ENCODE data around the gene TBXAS1.
"Not testable (repeated sequence)": the region's sequence is repeated elsewhere in the genome, so short reads cannot be mapped to it uniquely, and the experiment has no call there.

Gene TBXAS1

DNA sequence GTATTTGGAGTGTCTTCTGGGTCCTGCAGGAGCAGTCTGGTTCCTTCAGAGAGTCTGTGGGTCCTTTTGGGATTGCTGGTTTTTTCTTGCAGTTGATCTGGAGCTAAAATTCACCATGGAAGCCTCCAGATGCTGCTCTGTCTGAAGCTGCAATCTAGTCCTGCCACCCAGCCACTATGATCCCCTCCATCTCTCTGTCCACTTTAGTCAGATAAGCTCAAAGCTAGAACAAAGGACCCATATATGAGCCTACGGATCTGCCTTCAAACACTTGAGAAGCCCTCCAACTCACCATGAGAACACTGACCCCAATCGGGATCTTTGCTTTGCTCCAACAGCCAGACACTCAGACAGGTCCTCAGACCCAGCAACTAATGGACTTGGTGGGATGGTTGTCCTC is 618 bp upstream of the TBXAS1 start:
- DNase-seq, result no peak

DNA sequence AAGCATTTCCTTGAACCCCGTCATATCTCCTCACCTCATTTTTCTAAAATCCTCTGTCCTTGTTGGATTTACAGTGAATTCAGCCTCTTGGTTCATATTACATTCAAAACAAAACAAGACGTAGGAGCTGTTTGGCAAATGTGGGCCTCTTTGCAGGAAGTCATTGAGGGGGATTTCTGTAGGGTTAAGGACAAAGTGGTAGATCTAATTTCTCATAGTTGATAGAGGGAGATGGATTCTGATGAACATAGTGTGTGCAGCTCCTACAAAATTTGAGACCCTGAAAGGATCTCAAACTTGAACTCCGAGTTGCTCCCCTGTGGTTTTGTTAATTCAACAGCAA is 682 bp downstream of the TBXAS1 start:
- no peak for DNase-seq

DNA sequence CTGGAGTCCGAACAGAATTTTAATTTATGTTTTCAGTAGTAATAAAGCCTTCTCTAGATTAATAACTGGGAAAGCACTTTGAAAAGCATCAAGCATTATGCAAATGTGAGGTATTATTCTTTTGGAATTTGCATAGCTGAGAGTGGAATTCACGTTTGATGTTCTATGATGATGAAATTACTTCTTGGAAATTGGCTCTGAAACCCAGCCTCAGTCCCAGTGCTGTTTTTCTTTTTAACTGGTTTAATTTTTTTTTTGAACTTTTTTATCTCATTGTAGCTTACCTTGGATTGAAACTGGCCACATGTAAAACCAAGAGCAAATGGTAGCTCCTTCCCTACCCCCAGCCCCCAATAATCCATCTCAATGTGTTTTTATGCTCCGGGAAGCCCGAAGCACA is 1.2 kb downstream of the TBXAS1 start:
- no peak for DNase-seq

DNA sequence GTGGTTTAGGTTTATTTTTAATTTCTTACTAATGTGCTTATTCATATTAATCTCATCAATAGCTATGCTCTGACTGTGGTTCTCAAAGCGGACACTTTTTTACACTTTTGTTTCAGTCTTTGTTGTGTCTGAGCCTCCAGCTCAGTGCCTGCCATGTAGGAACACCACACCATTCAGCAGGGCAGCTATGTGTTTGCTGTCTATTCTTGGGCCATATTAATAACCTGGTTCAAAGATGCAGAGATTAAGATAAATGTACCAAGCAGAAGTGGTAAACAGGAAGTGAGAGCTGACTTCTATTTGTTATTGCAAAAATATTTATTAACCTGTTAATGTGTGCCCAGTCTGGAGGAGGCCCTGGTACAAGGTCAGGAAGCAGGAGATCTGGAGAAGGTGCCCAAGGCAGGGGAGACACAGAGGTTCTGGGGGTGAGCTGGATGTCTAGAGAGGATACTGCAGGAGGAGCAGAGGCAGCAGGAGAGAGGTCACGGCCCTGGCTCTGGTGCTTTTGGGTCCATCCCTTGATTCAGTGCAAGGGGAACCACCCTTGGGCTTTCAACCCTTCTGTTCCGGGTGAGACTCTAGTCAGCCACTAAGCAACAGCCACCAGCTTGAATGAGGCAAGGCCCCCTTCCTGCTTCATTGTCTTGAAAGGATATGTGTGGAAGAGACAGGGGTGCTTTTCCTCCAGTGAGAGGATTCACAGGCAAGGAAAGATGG is 1.9 kb downstream of the TBXAS1 start:
- DNase-seq, result no peak

DNA sequence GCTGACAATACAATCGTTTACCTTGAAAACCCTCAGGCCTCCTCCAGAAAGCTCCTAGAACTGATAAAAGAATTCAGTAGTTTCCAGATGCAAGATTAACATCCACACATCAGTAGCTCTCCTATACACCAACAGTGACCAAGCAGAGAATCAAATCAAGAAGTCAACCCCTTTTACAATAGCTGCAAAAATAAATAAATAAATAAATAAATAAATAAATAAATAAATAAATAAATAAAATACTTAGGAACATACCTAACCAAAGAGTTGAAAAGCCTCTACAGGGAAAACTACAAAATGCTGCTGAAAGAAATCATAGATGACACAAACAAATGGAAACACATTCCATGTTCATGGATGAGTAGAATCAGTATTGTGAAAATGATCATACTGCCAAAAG is 6.8 kb downstream of the TBXAS1 start:
- not testable (repeated sequence) for DNase-seq

DNA sequence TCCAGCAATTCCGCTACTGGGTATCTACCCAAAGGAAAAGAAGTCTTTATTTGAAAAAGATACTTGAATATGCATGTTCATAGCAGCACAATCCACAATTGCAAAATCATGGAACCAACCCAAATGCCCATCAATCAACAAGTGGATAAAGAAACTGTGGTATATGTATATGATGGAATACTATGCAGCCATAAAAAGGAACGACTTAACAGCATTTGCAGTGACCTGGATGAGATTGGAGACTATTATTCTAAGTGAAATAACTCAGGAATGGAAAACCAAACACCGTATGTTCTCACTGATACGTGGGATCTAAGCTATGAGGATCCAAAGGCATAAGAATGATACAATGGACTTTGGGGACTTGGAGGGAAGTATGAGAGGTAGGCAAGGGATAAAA is 8.2 kb downstream of the TBXAS1 start:
- DNase-seq, result not testable (repeated sequence)

DNA sequence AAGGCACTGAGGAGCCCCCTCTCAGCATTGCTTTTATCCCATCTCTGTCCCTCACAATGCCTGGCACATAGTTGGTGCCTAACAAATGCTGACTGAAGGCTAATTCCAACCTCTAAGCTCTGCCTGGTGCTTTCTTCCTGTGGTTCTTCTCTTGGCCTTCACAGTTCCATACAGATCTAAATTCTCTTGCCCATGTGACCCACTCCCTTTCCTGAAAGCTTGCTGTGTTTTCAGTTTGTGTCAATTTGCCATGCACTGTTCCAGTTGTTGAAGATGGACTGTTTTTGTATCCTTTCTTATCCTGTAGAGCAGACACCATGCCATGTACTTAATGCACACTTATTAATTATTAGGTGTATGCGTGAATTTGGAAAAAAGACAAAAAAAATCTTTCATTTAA is 9.2 kb downstream of the TBXAS1 start:
- DNase-seq, result no peak

DNA sequence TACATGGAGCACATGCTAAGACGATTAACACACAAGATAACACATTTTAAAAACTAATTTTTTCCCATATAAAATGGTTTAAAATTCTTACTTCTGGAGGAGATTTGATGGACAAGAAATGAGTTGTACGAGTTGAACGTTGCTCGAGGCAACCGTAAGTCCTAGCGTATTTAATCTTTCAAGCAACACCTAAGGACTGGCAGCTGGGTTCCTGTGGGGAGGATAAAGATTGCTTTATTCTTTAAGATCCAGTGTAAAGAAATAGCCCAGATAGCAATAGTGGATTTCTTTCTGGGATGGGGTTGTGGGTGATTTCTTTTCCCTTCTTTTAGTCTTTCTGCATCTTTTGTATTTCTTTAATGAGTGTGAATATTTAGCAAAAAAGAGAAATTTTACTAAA is 9.8 kb downstream of the TBXAS1 start:
- DNase-seq, result no peak

DNA sequence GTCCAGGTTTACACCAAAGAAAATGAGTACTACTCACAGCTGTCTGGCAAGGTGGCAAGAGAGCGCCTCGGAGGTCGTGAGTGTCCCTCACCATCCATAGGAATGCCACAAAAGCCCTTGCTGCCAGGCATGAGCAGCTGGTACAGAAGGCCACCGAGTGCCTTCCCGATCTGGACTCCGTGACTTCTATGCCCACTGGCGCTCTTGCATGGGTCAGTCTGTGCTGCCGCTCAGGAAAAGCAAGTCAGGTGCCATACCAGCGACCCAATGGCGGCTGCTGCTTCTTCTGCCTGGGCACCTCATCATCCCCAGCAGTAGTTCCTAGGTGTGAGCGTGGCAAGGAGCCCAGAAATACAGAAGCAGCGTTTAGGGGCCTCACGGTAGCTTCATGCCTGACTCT is 11.7 kb downstream of the TBXAS1 start:
- DNase-seq, result no peak

DNA sequence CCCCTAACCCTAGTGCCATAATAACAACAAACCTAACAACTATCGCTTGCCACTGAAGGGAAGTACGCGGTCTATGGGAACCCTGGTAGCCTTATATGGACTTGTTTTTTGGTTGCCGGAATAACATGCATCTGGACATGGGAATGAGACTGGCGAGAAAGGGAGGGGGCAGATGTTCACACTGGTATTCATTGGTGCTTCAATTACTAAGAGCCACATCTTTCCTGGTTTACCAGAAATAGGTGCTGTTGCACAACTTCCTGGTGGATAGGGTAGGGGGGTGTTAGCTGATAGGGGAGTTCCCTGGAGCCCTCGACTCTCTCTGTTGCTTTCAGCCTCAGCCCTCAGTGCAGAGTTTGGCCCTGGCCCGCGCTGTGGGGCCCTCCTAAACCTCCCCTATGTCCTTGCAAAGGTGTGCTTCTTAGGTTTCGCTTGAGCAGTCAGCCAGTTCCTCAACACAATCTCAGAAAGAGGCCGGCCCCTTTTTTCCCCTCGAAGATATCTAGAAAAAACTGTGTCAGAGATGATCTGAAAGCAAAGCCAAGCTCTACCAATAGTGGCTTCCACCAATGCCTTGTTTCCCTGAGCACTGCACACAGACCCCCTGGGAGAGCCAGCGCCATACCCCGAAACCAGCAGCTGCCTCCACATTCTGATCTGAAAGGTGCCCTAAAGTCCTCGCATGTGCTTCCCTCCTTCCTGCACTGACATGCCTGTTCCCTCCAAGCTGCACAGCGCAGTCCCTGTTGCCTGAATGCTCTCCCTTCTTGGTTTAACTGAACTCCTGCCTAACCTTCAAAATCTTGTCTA is 13.5 kb downstream of the TBXAS1 start:
- no peak for DNase-seq

DNA sequence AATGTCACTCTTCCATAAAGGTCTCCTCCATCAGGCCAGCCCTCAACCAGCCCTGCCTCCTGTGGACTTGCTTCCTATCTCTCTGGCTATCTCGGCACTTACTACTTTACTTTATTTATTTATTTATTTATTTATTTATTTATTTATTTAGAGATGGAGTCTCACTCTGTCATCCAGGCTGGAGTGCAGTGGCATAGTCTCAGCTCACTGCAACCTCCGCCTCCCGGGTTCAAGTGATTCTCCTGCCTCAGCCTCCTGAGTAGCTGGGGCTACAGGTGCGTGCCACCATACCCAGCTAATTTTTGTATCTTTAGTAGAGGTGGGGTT is 14.1 kb downstream of the TBXAS1 start:
- not testable (repeated sequence) for DNase-seq

DNA sequence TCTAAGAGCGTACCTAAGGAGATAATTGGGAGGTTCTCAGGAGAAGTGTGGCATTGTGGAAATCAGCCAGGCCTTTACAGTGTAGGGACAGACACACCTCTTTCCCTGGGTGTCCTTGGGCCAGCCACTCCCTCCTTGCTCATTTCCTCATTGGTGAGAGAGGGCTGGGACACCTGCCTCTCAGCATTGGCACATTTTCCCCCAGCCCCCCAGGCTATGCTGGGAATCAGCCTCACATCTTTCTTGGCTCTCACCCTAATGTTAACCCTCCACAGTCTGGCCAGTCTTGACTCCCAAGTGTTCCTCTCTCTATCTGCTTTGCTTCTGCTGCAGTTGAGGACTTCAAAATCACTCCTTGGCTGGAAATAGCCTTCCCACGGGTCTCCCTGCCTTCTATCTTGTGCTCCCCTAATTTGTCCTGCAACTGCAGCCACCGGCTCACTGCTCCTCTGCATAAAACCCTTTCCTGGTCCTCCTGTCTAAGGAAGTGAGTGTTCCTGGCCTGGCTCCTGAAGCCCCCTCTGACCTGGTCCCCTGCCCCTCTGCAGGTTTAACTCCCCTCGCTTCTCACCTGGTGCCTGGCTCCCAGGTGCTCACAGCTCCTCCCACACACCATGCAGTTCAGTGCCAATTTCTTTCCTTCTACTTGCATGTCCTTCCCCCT is 15.8 kb downstream of the TBXAS1 start:
- no peak for DNase-seq

DNA sequence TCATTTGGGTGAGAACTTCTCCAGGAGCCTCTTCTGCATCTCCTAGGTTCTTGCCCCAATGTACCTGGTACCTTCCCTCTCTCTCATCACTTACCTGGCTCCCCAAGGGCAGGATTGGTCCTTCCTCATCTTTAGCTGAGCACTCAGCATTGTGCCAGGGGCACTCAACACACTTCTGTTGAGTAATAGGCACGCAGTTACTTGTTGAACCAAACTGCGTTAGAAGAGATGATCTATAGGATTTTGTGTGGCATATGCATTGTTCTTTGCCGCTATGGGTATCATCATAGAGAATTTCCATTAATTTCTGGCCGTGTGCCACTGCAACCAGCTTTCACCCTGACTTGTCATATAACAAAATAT is 16.4 kb downstream of the TBXAS1 start:
- DNase-seq, result peak; percentile 1

DNA sequence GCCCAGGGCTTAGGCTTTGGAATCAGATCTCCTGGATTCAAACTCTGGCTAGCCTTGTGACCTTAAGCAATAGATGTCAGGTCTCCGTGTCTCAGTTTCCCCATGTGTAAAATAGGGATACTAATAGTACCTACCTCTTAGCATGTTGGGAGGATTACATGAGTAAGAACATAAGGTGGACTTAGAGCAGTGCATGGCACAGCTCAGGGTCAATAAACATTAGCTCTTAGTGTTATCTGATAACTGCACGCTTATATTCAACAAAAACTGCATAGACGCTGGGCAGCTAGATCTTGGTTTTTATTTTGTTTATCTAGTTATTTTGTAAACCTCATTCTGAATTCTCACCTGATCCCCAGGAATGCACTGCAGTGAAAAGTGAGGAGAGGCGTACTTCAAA is 17.2 kb downstream of the TBXAS1 start:
- DNase-seq, result no peak

DNA sequence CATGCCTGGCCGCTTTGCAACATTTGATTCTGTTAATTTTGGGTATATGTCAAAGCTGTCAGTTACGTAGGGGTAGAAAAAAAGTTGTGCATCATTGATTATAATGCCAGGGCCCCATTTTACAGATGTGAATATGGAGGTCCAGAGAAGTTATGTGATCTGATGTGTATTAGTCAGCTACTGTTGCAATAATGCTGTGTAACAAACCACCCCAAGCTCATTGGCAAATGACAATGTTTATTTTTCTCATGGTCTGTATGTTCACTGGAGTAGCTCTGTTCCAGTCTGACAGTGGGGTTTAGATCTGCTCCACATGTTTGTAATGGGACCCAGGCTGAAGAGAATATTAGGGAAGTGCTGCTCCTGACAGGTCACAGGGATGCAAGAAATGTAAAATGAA is 19.2 kb downstream of the TBXAS1 start:
- DNase-seq, result no peak

DNA sequence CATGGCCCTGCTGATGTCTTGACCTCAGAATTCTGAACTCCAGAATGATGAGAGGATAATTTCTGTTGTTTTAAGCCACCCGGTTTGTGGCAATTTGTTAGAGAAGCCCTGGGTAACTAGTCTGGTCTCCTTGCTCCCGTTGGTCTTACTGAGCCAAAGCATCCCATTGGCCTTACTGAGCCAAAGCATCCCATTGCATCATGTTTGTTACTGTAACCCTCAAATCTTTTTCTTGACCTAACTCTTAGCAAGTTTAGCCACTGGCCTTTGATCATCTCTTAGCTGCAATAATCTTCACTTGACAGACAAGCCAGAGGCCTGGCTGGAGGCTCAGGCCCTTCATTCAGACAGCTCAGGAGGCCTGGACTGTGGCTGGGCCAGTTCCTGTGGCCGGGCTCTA is 21.8 kb downstream of the TBXAS1 start:
- DNase-seq, result no peak

DNA sequence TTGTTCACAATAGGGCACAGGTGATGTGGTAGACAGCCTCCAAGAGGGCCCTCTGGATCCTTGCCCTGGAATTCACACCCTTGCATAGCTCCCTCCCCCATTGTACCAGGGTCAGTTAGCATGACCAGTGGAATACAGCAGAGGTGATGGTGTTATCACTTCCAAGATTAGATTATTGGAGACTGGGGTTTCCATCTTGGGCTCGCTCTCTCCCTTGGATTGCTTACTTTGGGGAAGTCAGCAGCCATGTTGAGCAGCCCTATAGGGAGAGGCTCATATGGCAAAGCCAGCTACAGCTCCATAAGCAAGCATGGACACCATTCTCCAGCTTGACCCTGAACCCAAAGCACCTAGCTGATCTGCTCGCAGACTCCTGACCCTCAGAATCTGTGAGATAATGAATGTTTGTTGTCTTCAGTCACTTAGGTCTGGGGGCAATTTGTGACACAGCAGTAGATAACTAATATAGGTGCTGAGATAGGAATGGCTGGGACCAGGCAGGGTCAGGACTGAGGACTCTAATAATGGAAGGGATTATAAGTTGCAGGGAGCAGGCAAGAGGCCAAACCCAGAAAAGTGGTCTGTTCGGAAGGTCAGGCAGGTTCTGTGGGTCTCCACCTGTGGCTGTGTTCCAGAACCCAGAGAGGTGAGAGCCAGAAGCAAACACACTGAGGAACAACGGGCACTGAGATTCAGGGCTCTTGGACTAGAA is 22.9 kb downstream of the TBXAS1 start:
- no peak for DNase-seq

DNA sequence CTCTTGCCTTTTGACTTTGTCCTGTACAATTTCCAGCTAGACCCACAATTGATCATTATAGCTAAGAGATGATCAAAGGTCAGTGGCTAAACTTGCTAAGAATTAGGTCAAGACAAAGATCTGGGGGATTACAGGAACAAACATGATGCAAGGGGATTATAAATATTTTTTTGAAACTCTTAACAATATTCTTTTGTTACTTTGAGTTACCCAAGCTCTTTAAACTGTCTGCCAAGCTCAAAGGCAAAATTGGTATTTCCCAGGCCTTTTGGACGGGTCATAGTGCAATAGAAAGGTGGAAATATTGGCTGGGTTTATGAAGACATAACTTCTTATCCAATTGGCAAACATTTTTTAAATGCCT is 23.4 kb downstream of the TBXAS1 start:
- DNase-seq, result no peak

DNA sequence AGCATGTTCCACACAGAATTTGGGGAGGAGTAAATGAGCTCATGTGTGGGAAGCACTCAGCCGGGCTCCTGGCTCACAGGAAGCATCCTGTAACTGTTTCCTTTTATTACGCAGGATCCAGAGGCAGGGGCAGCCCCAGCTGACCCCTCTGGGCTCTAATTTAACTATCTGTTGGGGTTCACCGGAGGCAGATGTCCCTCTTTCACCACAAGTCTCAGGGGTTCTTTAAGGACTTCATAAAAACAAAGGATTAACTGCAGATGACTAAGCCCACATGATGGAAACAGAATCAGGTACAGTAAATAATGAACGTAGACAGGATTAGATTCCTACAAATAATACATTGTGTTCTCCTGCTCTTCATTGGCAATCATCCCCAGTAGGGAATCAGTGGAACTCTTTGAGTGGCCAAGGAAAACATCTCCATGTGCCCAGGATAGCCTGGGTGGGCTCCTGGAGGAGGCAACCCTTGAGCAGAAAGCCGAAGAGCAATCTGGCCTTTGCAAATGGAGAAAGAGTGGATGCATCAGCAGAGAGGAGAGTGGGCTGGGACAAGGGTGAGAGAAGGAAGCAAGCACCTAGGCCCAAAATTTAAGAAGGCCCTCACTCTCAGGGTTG is 24.6 kb downstream of the TBXAS1 start:
- DNase-seq, result no peak

DNA sequence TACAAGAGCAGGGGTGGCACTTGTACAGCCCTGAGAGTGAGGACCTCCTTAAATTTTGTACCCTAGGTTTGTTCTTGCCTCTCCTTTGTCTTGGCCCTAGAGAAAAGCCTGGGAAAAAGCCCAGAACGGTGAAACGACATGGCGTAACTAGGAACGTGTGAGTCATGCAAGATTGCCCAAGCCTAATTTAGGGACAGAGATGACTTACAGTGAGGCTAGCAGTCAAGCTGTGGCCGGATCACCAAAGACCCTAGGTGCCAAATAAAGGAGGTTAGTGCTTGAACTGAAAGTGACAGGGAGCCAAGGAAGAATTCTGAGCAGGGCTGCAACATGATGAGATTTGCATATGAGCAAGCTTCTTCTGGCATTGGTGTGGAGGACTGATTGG is 25.1 kb downstream of the TBXAS1 start:
- DNase-seq, result no peak

DNA sequence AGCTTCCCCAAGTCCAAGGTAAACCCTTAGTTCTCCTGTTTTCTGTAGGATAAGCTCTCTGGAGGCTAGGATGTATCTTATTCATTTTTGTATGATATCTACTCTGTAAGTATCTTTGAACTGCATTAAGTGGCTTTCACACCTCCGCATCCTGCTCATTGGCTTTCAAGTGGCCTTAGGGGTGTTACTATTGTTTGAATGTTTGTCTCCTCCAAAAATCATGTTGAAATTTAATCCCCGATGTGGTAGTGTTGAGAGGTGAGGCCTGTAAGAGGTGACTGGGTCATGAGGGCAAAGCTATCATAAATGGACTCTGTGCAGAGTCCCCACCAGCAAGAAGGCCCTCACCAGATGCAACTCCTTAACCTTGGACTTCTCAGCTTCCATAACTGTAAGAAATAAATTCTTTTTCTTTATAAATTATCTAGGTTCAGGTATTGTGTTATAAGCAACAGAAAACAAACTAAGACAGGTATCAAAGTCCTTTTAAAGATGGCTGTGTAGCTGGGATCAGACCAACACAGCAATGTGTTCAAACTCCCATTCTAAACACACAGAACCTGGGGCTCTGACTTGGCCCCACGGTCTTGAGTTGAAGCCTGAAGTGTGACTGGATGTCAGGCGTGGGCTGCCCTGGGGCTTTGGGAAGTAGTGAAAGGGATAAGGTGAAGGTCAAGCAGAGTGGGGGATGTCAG is 25.9 kb downstream of the TBXAS1 start:
- DNase-seq, result no peak

DNA sequence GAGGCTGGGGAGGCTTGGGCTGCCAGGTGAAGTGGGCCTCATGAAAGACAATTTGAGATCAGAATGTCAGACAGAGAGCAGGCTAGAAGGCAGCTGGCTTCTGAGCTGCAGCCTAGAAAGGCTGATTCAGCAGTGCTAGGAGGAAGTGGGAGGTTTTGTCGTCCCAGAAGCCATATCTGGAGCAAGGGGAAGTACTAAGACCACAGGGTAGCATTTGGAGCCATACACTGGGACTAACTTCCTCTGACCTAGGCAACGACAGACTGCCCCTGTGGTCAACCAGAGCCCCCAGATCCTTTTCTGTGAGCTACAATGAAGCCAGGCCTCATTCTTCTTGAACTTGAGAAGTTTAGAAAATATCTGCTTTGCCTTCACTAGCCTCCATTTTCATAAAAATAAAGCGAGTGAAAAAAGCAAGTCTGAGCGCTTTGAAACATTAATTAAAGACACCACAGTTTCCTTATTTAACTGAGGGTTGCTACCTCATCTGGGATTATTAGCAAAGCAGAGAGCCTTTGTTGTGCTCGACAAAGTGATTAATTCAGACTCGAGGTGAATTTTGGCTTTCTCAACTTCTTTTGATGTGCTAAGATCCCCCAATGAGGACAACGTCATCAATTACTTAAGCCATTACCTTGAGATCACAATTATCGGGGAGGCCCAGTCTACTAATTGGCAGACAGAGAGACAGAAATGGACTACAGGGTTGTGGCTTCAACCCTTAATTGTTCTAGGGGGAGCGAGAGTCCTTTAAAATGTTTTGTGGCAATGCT is 26.6 kb downstream of the TBXAS1 start:
- DNase-seq, result no peak
